ENCODE data around the gene HS6ST1.

Gene HS6ST1

DNA sequence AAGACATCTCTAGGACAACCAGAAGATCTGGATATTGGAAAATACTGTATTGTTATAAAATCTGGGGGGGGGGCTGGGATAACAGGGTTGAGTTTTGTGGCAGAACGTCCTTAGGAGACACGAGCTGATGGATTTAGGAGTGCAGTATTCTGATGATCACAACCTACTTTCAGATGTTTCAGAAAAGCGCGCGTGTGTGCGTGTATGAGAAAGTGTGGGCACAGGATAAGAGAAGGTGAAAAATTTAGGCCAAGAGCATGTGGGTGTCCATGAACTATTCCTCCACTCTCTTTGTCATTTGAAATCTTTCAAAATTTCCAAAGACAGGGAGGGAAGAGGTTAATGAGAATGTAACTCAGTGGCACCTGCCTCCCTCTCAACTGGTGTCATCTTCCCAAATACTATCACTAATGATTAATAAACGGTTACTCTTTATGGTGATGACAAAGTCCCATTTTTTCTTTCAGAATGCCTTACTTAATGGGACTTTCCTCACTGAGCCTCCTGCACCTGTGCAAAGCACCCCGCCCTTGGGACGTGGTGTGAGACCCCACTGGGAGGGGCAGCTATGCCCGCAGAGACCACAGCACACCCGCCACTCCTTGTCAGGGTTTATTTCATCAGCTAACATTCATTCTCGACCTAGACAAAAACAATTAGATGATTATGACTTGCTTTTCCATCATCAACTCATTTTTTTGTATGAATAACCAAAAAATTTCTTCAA is 53.6 kb downstream of the HS6ST1 start:
- Histone ChIP-seq H3K4me3 (IDR thresholded peaks at IDR 0.05; ENCODE audit: insufficient read depth, low read depth, low read length) (no peak overlapping the region), H3K36me3 (ENCODE audit: insufficient read depth) (no peaks in the 10 kb centered on the region), H3K27ac (no peak overlapping the region), H3K9ac (no peak overlapping the region), H3K27me3 (ENCODE audit: insufficient read depth, low read depth) (no peaks in the 10 kb centered on the region), H2AFZ (ENCODE audit: low read depth) (no peak overlapping the region), H3K4me1 (ENCODE audit: low read depth, poor library complexity, severe bottlenecking) (no peaks in the 10 kb centered on the region), H4K20me1 (ENCODE audit: insufficient read depth) (no peaks in the 10 kb centered on the region), H3K79me2 (ENCODE audit: insufficient read depth, low read depth) (no peaks in the 10 kb centered on the region), H3K4me2 (no peak overlapping the region)
- TF ChIP-seq, protein P1, sequence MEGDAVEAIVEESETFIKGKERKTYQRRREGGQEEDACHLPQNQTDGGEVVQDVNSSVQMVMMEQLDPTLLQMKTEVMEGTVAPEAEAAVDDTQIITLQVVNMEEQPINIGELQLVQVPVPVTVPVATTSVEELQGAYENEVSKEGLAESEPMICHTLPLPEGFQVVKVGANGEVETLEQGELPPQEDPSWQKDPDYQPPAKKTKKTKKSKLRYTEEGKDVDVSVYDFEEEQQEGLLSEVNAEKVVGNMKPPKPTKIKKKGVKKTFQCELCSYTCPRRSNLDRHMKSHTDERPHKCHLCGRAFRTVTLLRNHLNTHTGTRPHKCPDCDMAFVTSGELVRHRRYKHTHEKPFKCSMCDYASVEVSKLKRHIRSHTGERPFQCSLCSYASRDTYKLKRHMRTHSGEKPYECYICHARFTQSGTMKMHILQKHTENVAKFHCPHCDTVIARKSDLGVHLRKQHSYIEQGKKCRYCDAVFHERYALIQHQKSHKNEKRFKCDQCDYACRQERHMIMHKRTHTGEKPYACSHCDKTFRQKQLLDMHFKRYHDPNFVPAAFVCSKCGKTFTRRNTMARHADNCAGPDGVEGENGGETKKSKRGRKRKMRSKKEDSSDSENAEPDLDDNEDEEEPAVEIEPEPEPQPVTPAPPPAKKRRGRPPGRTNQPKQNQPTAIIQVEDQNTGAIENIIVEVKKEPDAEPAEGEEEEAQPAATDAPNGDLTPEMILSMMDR (conservative IDR thresholded peaks at IDR 0.05; ENCODE audit: low read depth, low read length), result no peak

DNA sequence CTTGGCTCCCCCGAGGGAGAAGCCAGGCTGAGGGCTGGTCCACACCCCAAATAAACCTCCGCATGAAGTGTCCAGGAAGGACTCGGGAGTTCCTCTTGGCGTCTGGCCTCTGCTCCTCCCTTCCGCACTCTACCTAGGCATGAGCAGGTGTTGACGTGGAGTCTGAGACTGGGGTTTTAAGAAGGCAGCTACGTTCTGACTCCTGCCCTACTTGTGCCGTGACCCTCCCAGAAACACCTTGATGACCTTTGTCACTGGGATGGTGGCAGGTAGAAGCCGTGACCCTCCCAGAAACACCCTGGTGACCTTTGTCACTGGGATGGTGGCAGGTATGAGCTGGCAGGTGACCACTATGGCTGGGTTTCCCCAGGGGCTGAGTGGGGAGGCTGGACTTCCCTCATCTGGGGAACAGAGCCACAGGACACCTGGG is 54.8 kb downstream of the HS6ST1 start:
- Histone ChIP-seq H3K4me2 (no peak overlapping the region), H3K4me1 (ENCODE audit: low read depth, poor library complexity, severe bottlenecking) (no peaks in the 10 kb centered on the region)

DNA sequence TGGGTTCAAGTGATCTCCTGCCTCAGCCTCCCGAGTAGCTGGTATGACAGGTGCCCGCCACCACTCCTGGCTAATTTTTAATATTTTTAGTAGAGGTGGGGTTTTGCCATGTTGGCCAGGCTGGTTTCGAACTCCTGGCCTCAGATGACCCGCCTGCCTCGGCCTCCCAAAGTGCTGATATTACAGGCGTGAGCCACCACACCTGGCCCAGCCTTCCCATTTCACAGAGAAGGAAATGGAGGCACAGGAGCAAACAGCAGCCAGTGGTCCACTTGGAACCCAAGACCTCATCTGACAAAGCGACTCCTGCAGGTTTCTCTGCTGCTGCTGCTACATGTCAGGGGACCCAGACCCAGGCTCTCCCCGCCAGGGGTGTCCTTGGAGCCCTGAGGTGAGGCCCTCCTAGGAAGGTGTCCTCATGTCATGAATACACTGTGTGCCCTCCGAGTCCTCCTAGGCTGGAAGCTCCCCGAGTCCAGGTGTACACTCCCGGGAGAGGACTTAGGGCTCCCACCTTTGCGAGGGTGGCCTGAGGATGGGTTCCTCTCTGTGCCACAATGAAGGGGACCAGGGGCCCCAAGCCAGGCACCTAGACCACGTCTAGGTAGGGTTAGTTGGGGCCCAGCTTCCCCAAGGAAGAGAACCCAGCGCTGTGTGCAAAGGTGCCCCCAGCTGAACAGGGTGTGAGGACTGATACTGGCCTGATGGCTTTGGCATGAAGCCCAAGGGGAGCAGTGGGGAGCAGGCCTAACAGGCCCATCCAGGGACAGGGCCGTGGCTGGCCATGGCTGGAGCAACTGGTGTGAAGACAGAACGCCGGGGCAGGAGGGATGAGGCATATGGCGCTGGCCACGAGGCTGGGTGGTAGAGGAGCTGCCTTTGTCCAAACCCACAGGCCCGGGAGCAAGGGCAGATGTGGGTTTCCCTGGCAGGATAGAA is 56.1 kb downstream of the HS6ST1 start:
- Histone ChIP-seq H3K27ac (no peak overlapping the region), H3K4me1 (ENCODE audit: low read depth, poor library complexity, severe bottlenecking) (no peaks in the 10 kb centered on the region), H4K20me1 (ENCODE audit: insufficient read depth) (no peaks in the 10 kb centered on the region), H3K79me2 (ENCODE audit: insufficient read depth, low read depth) (no peaks in the 10 kb centered on the region), H3K27me3 (ENCODE audit: insufficient read depth, low read depth) (no peaks in the 10 kb centered on the region), H3K4me2 (no peak overlapping the region), H3K9ac (no peak overlapping the region), H2AFZ (ENCODE audit: low read depth) (no peak overlapping the region), H3K4me3 (IDR thresholded peaks at IDR 0.05; ENCODE audit: insufficient read depth, low read depth, low read length) (no peak overlapping the region), H3K36me3 (ENCODE audit: insufficient read depth) (no peaks in the 10 kb centered on the region)
- TF ChIP-seq, protein P1 (conservative IDR thresholded peaks at IDR 0.05; ENCODE audit: low read depth, low read length), result no peak

More for the DNA sequence above, 54.8 kb downstream of the HS6ST1 start:
- H3K79me2 ChIP-seq (ENCODE audit: insufficient read depth, low read depth), result no peaks in the 10 kb centered on the region
- no peak overlapping the region for H2AFZ ChIP-seq (ENCODE audit: low read depth)
- TF ChIP-seq, protein P1 (conservative IDR thresholded peaks at IDR 0.05; ENCODE audit: low read depth, low read length), result no peak
- no peak overlapping the region for H3K4me3 ChIP-seq (IDR thresholded peaks at IDR 0.05; ENCODE audit: insufficient read depth, low read depth, low read length)
- no peaks in the 10 kb centered on the region for H4K20me1 ChIP-seq (ENCODE audit: insufficient read depth)
- no peak overlapping the region for H3K9ac ChIP-seq
- no peak overlapping the region for H3K27ac ChIP-seq
- no peaks in the 10 kb centered on the region for H3K36me3 ChIP-seq (ENCODE audit: insufficient read depth)
- H3K27me3 ChIP-seq (ENCODE audit: insufficient read depth, low read depth), result no peaks in the 10 kb centered on the region

DNA sequence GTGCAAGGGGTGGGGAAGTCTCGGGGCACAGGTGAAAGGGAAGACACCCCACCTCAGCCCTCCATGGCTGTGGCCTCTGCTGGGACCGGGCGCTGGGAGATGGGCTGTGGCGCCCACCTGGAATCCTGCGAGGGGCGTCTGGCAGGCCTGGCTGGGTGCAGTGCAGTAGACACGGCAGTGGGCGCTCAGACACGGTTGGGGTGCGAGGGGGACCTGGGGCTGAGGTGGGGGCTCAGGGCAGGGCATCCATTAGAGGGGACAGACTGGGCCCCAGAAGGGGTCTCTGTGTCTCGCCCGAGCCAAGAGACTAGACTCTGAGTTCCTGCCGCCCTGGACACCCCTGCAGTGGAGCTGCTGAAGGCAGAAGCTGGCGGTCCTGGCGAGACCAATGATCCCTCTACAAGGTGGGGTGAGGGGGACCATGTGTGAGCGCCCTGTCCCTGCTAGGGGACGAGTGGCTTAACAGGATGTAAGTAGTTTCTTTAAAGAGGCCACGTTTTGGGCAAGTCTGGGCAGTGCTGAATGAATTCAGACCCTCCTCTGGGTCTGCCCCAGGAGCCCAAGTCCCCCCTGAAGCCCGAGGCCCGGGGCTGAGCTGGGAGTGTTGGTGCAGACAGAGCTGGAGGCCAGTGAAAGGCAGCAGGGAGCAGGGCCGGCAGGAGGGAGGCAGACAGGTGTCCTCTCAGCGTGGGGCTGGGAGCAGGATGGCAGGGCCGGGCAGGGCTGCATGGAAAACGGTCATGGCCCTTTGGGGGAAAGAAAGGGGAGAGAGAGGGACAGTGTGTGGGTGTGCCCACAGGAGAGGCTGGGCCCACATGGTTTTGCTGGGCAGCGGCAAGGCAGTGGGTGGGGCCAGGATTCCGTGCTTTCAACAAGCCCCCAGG is 57.2 kb downstream of the HS6ST1 start:
- H3K36me3 ChIP-seq (ENCODE audit: insufficient read depth), result no peaks in the 10 kb centered on the region
- no peaks in the 10 kb centered on the region for H4K20me1 ChIP-seq (ENCODE audit: insufficient read depth)
- H2AFZ ChIP-seq (ENCODE audit: low read depth), result no peak overlapping the region
- H3K4me3 ChIP-seq (IDR thresholded peaks at IDR 0.05; ENCODE audit: insufficient read depth, low read depth, low read length), result no peak overlapping the region
- H3K27me3 ChIP-seq (ENCODE audit: insufficient read depth, low read depth), result no peaks in the 10 kb centered on the region
- TF ChIP-seq, protein P1 (conservative IDR thresholded peaks at IDR 0.05; ENCODE audit: low read depth, low read length), result no peak
- H3K4me2 ChIP-seq, result no peak overlapping the region
- no peaks in the 10 kb centered on the region for H3K4me1 ChIP-seq (ENCODE audit: low read depth, poor library complexity, severe bottlenecking)
- H3K79me2 ChIP-seq (ENCODE audit: insufficient read depth, low read depth), result no peaks in the 10 kb centered on the region
- H3K9ac ChIP-seq, result no peak overlapping the region
- H3K27ac ChIP-seq, result no peak overlapping the region
